Lung (tissue), 12 donors: ENCODE data around the gene BAG1. TPM values are rescaled to one million over a fixed set of nuclear protein-coding genes. Genes with fewer than 3 reads are reported as not detected.

ENCODE experiments used
- ATAC-seq: fragments of 200-7000 bp; cut with Tn5 transposase; one replicate; pipeline ENCODE4 v1.9.1; 2020; ENCODE audit warnings: moderate number of reproducible peaks; ENCODE audit not compliant: insufficient read depth, low FRiP score
- DNase-seq, 3 donors: peaks; one replicate each; pipeline ENCODE4 v3.0.0-alpha.2; 2013 to 2017
- H3K27ac ChIP-seq, 2 donors: one replicate each; pipeline ENCODE4 v1.5.1; 2013; ENCODE audit warnings: mild to moderate bottlenecking in 2 of 2, moderate library complexity in 2 of 2, control low read depth in 1 of 2, inconsistent platforms in 1 of 2, low read depth in 1 of 2, low read length in 1 of 2
- H3K27me3 ChIP-seq, 3 donors: one replicate each; pipeline ENCODE4 v1.5.1; 2013; ENCODE audit warnings: low read length in 2 of 3; ENCODE audit not compliant: control insufficient read depth in 3 of 3, insufficient read depth in 3 of 3
- H3K36me3 ChIP-seq, 4 donors: one replicate each; pipeline ENCODE4 v1.5.1; 2013; ENCODE audit warnings: low read length in 4 of 4, mild to moderate bottlenecking in 1 of 4, moderate library complexity in 1 of 4; ENCODE audit not compliant: control insufficient read depth in 4 of 4, insufficient read depth in 4 of 4
- H3K4me1 ChIP-seq, 5 donors: one replicate each; pipeline ENCODE4 v1.5.1; 2013; ENCODE audit warnings: low read length in 5 of 5, mild to moderate bottlenecking in 2 of 5, moderate library complexity in 1 of 5; ENCODE audit not compliant: control insufficient read depth in 5 of 5, insufficient read depth in 5 of 5
- H3K4me3 ChIP-seq: one replicate; pipeline ENCODE4 v1.5.1; 2013; ENCODE audit warnings: mild to moderate bottlenecking, control low read depth, moderate library complexity
- H3K9ac ChIP-seq, 2 donors: one replicate each; pipeline ENCODE4 v1.5.1; 2013; ENCODE audit warnings: low read length in 2 of 2, control low read depth in 1 of 2; ENCODE audit not compliant: insufficient read depth in 1 of 2
- H3K9me3 ChIP-seq, 4 donors: one replicate each; pipeline ENCODE4 v1.5.1; 2013; ENCODE audit warnings: low read length in 3 of 4, mild to moderate bottlenecking in 1 of 4, moderate library complexity in 1 of 4; ENCODE audit not compliant: control insufficient read depth in 4 of 4, insufficient read depth in 3 of 4
- WGBS, 2 donors: extraction: QIAGEN DNeasy Blood & Tissue Kit; methylation state at CpG; one replicate each; pipeline ENCODE4 v1.1.7; 2013; 5-methylcytosine and 5-hydroxymethylcytosine counted together
- polyA plus RNA-seq, 2 donors: library from polyadenylated mRNA; stranded (reverse); fragments of 200-250 nt; gene quantifications; one replicate each; pipeline ENCODE4 v1.2.1, GENCODE V29; 2013
- total RNA-seq, 2 donors: library from RNA; depleted of rRNA in 1 of 2; stranded (reverse); fragments of >200 nt in 1 of 2; gene quantifications; one replicate each; pipeline ENCODE4 v1.2.1, GENCODE V29; 2014 to 2021
- TF ChIP-seq, protein P1 (sequence below): IDR thresholded peaks from 2 replicates; pipeline ENCODE4 v1.5.1; 2012; ENCODE audit warnings: mild to moderate bottlenecking; ENCODE audit errors: control extremely low read depth, extremely low read depth
- donor health status: control.
- donor health status: control.
- donor health status: Bipolar disorder and iron deficiency.
- donor health status: healthy.
- donor health status: DM: yes; HTN: yes; CAD: no.

BAG1 gene
- total and polyA plus RNA-seq, 4 donors: 84.1 to 135 (median 106) TPM

GRCh38 chr9:33233626-33234342, 30.7 kb downstream of the BAG1 start:
- ATAC-seq: peak; percentile 39
- H3K4me1 ChIP-seq: peaks cover 0 to 9% (median 0%) of the 10 kb centered on the region in 5 donors
- H3K36me3 ChIP-seq: no peaks in the 10 kb centered on the region
- 27 to 29% methylated on average over 1 of the region's 1 CpG for WGBS, 2 donors
- DNase-seq: peak; percentile 22 to 54 (median 30)
- TF ChIP-seq, protein P1, sequence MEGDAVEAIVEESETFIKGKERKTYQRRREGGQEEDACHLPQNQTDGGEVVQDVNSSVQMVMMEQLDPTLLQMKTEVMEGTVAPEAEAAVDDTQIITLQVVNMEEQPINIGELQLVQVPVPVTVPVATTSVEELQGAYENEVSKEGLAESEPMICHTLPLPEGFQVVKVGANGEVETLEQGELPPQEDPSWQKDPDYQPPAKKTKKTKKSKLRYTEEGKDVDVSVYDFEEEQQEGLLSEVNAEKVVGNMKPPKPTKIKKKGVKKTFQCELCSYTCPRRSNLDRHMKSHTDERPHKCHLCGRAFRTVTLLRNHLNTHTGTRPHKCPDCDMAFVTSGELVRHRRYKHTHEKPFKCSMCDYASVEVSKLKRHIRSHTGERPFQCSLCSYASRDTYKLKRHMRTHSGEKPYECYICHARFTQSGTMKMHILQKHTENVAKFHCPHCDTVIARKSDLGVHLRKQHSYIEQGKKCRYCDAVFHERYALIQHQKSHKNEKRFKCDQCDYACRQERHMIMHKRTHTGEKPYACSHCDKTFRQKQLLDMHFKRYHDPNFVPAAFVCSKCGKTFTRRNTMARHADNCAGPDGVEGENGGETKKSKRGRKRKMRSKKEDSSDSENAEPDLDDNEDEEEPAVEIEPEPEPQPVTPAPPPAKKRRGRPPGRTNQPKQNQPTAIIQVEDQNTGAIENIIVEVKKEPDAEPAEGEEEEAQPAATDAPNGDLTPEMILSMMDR: no peak
- no peak overlapping the region for H3K4me3 ChIP-seq
- H3K27me3 ChIP-seq: peaks cover 0 to 21% (median 0%) of the 10 kb centered on the region in 3 donors
- no peak overlapping the region for H3K9ac ChIP-seq
- H3K27ac ChIP-seq: peak overlapping the region in 1 of 2 donors; percentile 51
- no peaks in the 10 kb centered on the region for H3K9me3 ChIP-seq

- 93 to 95% methylated on average over 6 of the region's 6 CpGs for WGBS, 2 donors
These were observed 31.7 kb downstream of the BAG1 start for GRCh38 chr9:33232815-33233214.

GRCh38 chr9:33231623-33231942, 32.9 kb downstream of the BAG1 start:
- ATAC-seq (no peak), DNase-seq (no peak)
- H3K9ac ChIP-seq: no peak overlapping the region
- WGBS, 2 donors: 83% methylated on average over 2 of the region's 2 CpGs
- no peaks in the 10 kb centered on the region for H3K9me3 ChIP-seq
- no peaks in the 10 kb centered on the region for H3K36me3 ChIP-seq
- no peak overlapping the region for H3K27ac ChIP-seq
- H3K4me3 ChIP-seq: no peak overlapping the region
- TF ChIP-seq, protein P1: no peak
- peaks cover 0 to 14% (median 0%) of the 10 kb centered on the region in 3 donors for H3K27me3 ChIP-seq
- H3K4me1 ChIP-seq: peaks cover 0 to 9% (median 0%) of the 10 kb centered on the region in 5 donors

More at GRCh38 chr9:33232815-33233214, 31.7 kb downstream of the BAG1 start:
- Histone ChIP-seq H3K36me3 (no peaks in the 10 kb centered on the region), H3K27me3 (peaks cover 0 to 21% (median 0%) of the 10 kb centered on the region in 3 donors), H3K27ac (no peak overlapping the region), H3K9me3 (no peaks in the 10 kb centered on the region), H3K4me3 (no peak overlapping the region), H3K9ac (no peak overlapping the region), H3K4me1 (peaks cover 0 to 9% (median 0%) of the 10 kb centered on the region in 5 donors)
- TF ChIP-seq, protein P1: no peak
- ATAC-seq: no peak
- no peak for DNase-seq
